Kidney epithelial cell (primary cell): ENCODE measurements around the gene STK16. TPM values are rescaled to one million over a fixed set of nuclear protein-coding genes. Genes with fewer than 3 reads are reported as not detected.

Source experiments
- DNase-seq: peaks from one replicate; pipeline ENCODE4 v3.0.0-alpha.2; 2010; ENCODE audit warnings: low read depth
- H3K27me3 ChIP-seq: 2 replicates; pipeline ENCODE4 v1.6.0; 2011; ENCODE audit warnings: low read length; ENCODE audit not compliant: control insufficient read depth, insufficient read depth
- H3K36me3 ChIP-seq: 2 replicates; pipeline ENCODE4 v1.5.1; 2011; ENCODE audit warnings: low read length; ENCODE audit not compliant: control insufficient read depth, insufficient read depth
- H3K4me3 ChIP-seq: 2 replicates; pipeline ENCODE4 v1.5.1; 2011; ENCODE audit warnings: low read depth, mild to moderate bottlenecking, control low read depth, low read length
- total RNA-seq: library from RNA; depleted of rRNA; stranded (reverse); fragments of >200 nt; gene quantifications from 2 replicates; pipeline ENCODE4 v1.2.3, GENCODE V29; 2015
- TF ChIP-seq, protein P1 (sequence below): IDR thresholded peaks from 2 replicates; pipeline ENCODE4 v1.5.1; 2011; ENCODE audit warnings: mild to moderate bottlenecking, moderate library complexity, low read length, control low read depth, inconsistent platforms; ENCODE audit not compliant: insufficient read depth, poor library complexity, severe bottlenecking

STK16 gene
- total RNA-seq, 1 donor from 2014 or later: 30.0 TPM

DNA sequence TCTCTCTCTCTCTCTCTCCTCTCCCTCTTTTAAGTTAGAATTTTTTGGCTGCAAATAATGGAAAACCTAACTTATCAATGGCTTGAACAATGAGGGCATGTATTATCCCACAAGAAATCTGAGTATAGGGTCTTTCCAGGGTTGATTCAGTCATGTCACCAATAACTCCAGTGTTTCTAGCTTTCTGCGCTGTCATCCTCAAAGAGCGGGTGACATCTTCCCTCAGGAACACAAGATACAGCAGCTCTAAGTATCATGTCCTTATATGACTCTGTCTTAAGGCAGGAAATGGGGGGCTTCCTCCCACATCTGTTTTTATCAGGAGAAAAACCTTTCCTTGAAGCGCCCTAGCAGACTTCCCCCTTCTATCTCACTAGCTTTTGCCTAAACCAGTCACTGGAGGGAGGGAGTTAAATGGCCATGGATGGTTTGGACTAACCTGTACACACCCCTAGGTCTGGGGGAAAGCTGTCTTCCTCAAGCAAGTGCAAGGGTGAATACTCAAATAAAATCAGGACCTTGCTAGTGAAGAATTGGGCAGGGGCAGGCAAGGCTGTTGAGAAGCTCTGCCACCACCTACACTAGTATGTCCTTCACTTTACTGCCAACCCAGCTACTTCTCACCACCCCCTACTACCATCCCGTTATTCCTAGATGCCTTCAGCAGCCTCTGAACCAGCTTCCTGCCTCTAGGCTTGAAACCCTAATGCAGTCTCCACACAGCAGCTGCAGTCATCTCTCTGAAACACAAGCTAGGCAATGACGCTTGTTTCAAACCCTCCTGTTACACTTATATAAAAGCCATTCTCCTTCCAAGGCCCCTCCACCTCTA lies 16.0 kb downstream of the STK16 start:
- DNase-seq: no peak
- no peak overlapping the region for H3K4me3 ChIP-seq
- no peaks in the 10 kb centered on the region for H3K36me3 ChIP-seq
- no peaks in the 10 kb centered on the region for H3K27me3 ChIP-seq
- TF ChIP-seq, protein P1, sequence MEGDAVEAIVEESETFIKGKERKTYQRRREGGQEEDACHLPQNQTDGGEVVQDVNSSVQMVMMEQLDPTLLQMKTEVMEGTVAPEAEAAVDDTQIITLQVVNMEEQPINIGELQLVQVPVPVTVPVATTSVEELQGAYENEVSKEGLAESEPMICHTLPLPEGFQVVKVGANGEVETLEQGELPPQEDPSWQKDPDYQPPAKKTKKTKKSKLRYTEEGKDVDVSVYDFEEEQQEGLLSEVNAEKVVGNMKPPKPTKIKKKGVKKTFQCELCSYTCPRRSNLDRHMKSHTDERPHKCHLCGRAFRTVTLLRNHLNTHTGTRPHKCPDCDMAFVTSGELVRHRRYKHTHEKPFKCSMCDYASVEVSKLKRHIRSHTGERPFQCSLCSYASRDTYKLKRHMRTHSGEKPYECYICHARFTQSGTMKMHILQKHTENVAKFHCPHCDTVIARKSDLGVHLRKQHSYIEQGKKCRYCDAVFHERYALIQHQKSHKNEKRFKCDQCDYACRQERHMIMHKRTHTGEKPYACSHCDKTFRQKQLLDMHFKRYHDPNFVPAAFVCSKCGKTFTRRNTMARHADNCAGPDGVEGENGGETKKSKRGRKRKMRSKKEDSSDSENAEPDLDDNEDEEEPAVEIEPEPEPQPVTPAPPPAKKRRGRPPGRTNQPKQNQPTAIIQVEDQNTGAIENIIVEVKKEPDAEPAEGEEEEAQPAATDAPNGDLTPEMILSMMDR: no peak

DNA sequence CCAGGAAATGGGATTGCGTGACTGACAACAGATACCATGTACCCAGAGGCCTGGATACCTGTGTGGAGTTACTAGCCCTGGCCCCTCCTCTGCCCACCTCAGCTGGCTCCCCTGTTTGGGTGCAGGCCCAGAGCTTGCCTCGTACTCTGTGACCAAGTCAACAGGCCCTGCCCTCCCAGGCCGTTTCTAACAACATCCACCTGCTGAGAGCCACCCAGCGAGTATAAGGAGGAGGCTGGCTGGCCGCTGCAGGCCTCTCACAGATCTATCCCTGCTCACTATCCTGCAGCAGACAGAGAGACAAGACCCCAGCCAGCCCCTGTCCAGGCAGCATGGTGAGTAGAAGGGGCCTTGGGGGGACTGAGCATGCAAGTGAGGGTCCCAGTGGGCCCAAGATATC lies 21.0 kb downstream of the STK16 start:
- no peaks in the 10 kb centered on the region for H3K27me3 ChIP-seq
- no peak for DNase-seq
- H3K36me3 ChIP-seq: no peaks in the 10 kb centered on the region
- no peak overlapping the region for H3K4me3 ChIP-seq
- TF ChIP-seq, protein P1: no peak

DNA sequence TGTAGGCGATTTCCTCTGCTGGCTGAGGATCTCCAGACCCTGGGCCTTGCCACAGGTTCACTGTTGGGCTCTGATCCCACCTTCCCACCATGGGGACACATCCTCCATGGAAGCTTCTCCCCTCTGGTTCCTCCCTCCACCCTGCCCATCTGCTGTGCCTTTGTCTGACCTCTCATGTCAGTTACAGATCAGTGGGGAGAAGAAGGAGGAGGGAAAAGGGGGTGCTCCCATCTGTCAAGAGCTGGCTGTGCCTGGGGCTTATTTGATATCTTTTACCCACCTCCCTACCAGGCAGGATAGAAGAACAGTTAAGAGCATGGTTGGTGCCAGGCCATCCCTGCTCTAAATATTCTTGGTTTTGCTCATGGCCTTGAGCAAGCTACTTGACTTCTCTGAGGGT lies 21.6 kb downstream of the STK16 start:
- no peaks in the 10 kb centered on the region for H3K36me3 ChIP-seq
- H3K27me3 ChIP-seq: no peaks in the 10 kb centered on the region
- no peak overlapping the region for H3K4me3 ChIP-seq
- no peak for DNase-seq
- TF ChIP-seq, protein P1: no peak

DNA sequence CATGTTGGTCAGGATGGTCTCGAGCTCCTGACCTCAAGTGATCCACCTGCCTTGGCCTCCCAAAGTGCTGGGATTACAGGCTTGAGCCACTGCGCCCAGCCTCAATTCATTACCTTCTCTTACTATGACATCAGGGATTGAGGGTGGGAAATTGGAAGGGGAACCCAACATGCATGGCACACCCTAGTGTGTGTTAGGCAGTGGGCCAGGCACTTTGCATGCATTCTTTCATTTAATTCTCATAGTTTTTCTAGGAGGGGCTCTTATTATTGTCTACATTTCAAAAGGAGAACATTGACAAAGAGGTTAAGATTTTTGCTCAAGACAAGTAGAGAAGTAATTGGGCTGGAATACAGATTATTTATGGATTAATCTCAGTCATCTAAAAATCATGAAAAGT lies 23.0 kb downstream of the STK16 start:
- H3K27me3 ChIP-seq: no peaks in the 10 kb centered on the region
- H3K4me3 ChIP-seq: no peak overlapping the region
- no peaks in the 10 kb centered on the region for H3K36me3 ChIP-seq
- TF ChIP-seq, protein P1: no peak
- DNase-seq: no peak

DNA sequence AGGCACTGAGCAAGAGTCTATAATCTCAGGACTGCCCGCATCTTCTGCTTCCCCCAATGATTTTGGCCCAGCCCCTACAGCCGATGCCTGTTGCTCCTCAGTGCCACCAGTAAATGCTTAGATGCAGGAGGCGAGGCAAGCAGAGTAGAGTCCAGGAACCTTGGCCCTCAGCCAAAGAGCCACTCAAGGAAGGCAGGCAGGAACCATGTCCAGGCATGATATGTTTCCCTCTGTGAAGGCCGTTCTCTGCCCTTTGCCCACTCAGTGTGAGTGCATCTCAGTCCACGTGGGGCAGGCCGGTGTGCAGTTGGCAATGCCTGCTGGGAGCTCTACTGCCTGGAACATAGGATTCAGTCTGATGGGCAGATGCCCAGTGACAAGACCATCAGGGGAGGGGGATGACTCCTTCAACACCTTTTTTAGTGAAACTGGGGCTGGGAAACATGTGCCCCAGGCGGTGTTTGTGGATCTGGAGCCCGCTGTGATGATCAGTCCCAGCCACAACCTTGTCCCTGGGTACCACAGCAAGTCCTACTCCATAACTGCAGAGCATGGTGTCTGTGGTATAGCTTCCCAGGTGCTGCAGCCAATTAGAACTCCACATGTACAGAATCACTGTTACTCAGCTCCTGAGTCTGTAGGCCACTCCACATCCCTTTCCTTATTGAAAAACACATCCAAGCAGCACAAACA lies 24.2 kb downstream of the STK16 start:
- TF ChIP-seq, protein P1: no peak
- DNase-seq: no peak
- no peaks in the 10 kb centered on the region for H3K27me3 ChIP-seq
- H3K4me3 ChIP-seq: no peak overlapping the region
- H3K36me3 ChIP-seq: no peaks in the 10 kb centered on the region
